ENCODE results near the gene CCNY. TPM values are rescaled to one million over a fixed set of nuclear protein-coding genes. Genes with fewer than 3 reads are reported as not detected.

CCNY gene
- total and polyA plus RNA-seq, 4 donors, result 57.7 to 112 (median 76.1) TPM

GRCh38 chr10:35426657-35427056, 90.3 kb downstream of the CCNY start:
- H3K9me3 ChIP-seq (ENCODE audit: control insufficient read depth, insufficient read depth, low read length), result no peaks in the 10 kb centered on the region
- peaks cover 13% of the 10 kb centered on the region for H3K4me1 ChIP-seq (ENCODE audit: control insufficient read depth, insufficient read depth, low read length)
- no peak for DNase-seq (ENCODE audit: low read depth in 4 of 6, low spot score in 6 of 6)
- H3K27me3 ChIP-seq (ENCODE audit: control insufficient read depth, insufficient read depth, low read length), result no peaks in the 10 kb centered on the region
- H3K36me3 ChIP-seq (ENCODE audit: control insufficient read depth, insufficient read depth, low read length), result no peaks in the 10 kb centered on the region
- no peak overlapping the region for H3K27ac ChIP-seq (ENCODE audit: low read depth, low read length)
- no peak overlapping the region for H3K4me3 ChIP-seq (ENCODE audit: low read depth, low read length)

DNA sequence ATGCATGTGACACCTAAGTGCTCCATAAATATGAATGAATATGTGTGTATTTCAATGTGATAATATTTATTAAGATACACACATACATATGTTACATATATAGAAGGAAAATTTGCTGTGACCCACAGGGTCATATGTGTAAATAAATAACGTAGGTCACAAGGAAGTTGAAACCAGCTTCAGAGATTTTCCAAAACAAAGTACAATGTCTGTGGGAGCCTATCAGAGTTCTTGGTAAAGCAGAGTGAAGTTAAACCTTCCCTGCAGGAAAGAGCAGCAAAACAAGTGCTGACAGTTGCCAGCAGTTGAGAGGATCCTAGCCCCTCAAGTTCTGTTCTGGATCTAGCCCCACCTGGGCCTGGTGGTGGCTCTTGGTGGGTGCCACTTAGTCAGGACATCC, 91.2 kb downstream of the CCNY start:
- Histone ChIP-seq H3K27me3 (ENCODE audit: control insufficient read depth, insufficient read depth, low read length) (no peaks in the 10 kb centered on the region), H3K9me3 (ENCODE audit: control insufficient read depth, insufficient read depth, low read length) (no peaks in the 10 kb centered on the region), H3K4me1 (ENCODE audit: control insufficient read depth, insufficient read depth, low read length) (peaks cover 13% of the 10 kb centered on the region), H3K36me3 (ENCODE audit: control insufficient read depth, insufficient read depth, low read length) (no peaks in the 10 kb centered on the region), H3K4me3 (ENCODE audit: low read depth, low read length) (no peak overlapping the region), H3K27ac (ENCODE audit: low read depth, low read length) (no peak overlapping the region)
- no CpG with 5 or more reads among the region's 1 CpG for WGBS (ENCODE audit: insufficient coverage)
- DNase-seq (ENCODE audit: low read depth in 4 of 6, low spot score in 6 of 6), result no peak

- Histone ChIP-seq H3K9me3 (ENCODE audit: control insufficient read depth, insufficient read depth, low read length) (no peaks in the 10 kb centered on the region), H3K4me3 (ENCODE audit: low read depth, low read length) (no peak overlapping the region), H3K27ac (ENCODE audit: low read depth, low read length) (no peak overlapping the region), H3K27me3 (ENCODE audit: control insufficient read depth, insufficient read depth, low read length) (no peaks in the 10 kb centered on the region), H3K4me1 (ENCODE audit: control insufficient read depth, insufficient read depth, low read length) (peaks cover 11% of the 10 kb centered on the region), H3K36me3 (ENCODE audit: control insufficient read depth, insufficient read depth, low read length) (no peaks in the 10 kb centered on the region)
- DNase-seq (ENCODE audit: low read depth in 4 of 6, low spot score in 6 of 6), result no peak
- 100% methylated on average over 1 of the region's 1 CpG for WGBS (ENCODE audit: insufficient coverage)
Measured at GRCh38 chr10:35428521-35428920, 92.2 kb downstream of the CCNY start.

- Histone ChIP-seq H3K4me3 (ENCODE audit: low read depth, low read length) (no peak overlapping the region), H3K27ac (ENCODE audit: low read depth, low read length) (no peak overlapping the region), H3K27me3 (ENCODE audit: control insufficient read depth, insufficient read depth, low read length) (no peaks in the 10 kb centered on the region), H3K9me3 (ENCODE audit: control insufficient read depth, insufficient read depth, low read length) (no peaks in the 10 kb centered on the region), H3K4me1 (ENCODE audit: control insufficient read depth, insufficient read depth, low read length) (peaks cover 3% of the 10 kb centered on the region), H3K36me3 (ENCODE audit: control insufficient read depth, insufficient read depth, low read length) (no peaks in the 10 kb centered on the region)
- no peak for DNase-seq (ENCODE audit: low read depth in 4 of 6, low spot score in 6 of 6)
- WGBS (ENCODE audit: insufficient coverage), result no CpG with 5 or more reads among the region's 3 CpGs
Measured at GRCh38 chr10:35432781-35433338, 96.6 kb downstream of the CCNY start.

DNA sequence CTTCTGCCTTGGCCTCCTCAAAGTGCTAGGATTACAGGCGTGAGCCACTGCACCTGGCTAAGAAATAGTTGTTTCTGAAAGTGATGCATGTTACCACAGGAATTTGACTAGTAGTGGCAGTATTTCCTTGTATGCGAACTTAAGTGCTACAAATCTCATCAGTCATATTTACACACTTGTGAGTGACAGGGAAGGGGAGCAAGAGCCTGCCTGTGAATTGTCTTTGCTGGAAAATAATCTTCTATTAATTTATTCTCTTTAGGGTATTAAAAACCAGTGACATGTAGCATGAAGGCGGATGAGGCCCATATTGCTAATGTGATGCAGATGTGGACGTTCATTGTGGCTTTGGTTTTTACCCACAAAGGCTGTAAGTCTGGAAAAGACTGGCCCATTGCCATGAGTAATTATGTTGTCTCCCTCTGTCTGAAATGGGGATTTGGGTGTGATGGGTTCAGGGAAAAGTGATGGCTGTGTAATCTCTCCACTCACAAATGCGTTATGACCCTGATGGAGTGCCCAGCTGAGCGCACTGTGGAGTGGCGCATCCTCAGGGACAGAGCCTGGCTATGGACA, 97.6 kb downstream of the CCNY start:
- H3K4me3 ChIP-seq (ENCODE audit: low read depth, low read length), result no peak overlapping the region
- H3K27me3 ChIP-seq (ENCODE audit: control insufficient read depth, insufficient read depth, low read length), result no peaks in the 10 kb centered on the region
- H3K4me1 ChIP-seq (ENCODE audit: control insufficient read depth, insufficient read depth, low read length), result peaks cover 3% of the 10 kb centered on the region
- H3K27ac ChIP-seq (ENCODE audit: low read depth, low read length), result no peak overlapping the region
- no peaks in the 10 kb centered on the region for H3K9me3 ChIP-seq (ENCODE audit: control insufficient read depth, insufficient read depth, low read length)
- DNase-seq (ENCODE audit: low read depth in 4 of 6, low spot score in 6 of 6), result peak in 2 of 6 donors; percentile 59 to 82
- no peaks in the 10 kb centered on the region for H3K36me3 ChIP-seq (ENCODE audit: control insufficient read depth, insufficient read depth, low read length)
- 35% methylated on average over 2 of the region's 7 CpGs for WGBS (ENCODE audit: insufficient coverage)

- Histone ChIP-seq H3K4me1 (ENCODE audit: control insufficient read depth, insufficient read depth, low read length) (peaks cover 3% of the 10 kb centered on the region), H3K27ac (ENCODE audit: low read depth, low read length) (no peak overlapping the region), H3K9me3 (ENCODE audit: control insufficient read depth, insufficient read depth, low read length) (no peaks in the 10 kb centered on the region), H3K4me3 (ENCODE audit: low read depth, low read length) (no peak overlapping the region), H3K36me3 (ENCODE audit: control insufficient read depth, insufficient read depth, low read length) (no peaks in the 10 kb centered on the region), H3K27me3 (ENCODE audit: control insufficient read depth, insufficient read depth, low read length) (no peaks in the 10 kb centered on the region)
- no peak for DNase-seq (ENCODE audit: low read depth in 4 of 6, low spot score in 6 of 6)
- no CpG with 5 or more reads among the region's 1 CpG for WGBS (ENCODE audit: insufficient coverage)
Measured at GRCh38 chr10:35434533-35434932, 98.2 kb downstream of the CCNY start.

GRCh38 chr10:35435824-35436223, 99.5 kb downstream of the CCNY start:
- 89% methylated on average over 4 of the region's 4 CpGs for WGBS (ENCODE audit: insufficient coverage)
- Histone ChIP-seq H3K4me1 (ENCODE audit: control insufficient read depth, insufficient read depth, low read length) (peaks cover 3% of the 10 kb centered on the region), H3K36me3 (ENCODE audit: control insufficient read depth, insufficient read depth, low read length) (no peaks in the 10 kb centered on the region), H3K27ac (ENCODE audit: low read depth, low read length) (no peak overlapping the region), H3K4me3 (ENCODE audit: low read depth, low read length) (no peak overlapping the region), H3K9me3 (ENCODE audit: control insufficient read depth, insufficient read depth, low read length) (no peaks in the 10 kb centered on the region), H3K27me3 (ENCODE audit: control insufficient read depth, insufficient read depth, low read length) (no peaks in the 10 kb centered on the region)
- DNase-seq (ENCODE audit: low read depth in 4 of 6, low spot score in 6 of 6), result no peak

DNA sequence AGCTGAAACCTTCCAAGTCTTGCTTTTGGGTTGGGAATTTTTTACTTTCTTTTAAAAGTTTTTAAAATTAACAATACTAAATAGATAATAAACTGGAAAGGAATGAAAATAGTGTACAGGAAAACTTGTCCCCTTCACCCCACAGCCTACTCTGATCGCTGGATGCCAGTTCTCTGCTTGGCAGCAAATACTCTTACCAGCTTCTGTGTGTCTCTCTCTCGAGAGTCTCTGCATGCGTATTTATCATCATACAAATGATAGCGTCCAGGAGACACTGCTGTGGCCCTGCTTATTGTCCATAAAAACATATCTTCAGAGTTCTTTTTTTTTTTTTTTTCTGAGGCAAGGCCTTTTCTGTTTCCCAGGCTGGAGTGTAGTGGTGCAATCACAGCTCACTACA, 101.5 kb downstream of the CCNY start:
- Histone ChIP-seq H3K27me3 (ENCODE audit: control insufficient read depth, insufficient read depth, low read length) (no peaks in the 10 kb centered on the region), H3K9me3 (ENCODE audit: control insufficient read depth, insufficient read depth, low read length) (no peaks in the 10 kb centered on the region), H3K27ac (ENCODE audit: low read depth, low read length) (no peak overlapping the region), H3K36me3 (ENCODE audit: control insufficient read depth, insufficient read depth, low read length) (no peaks in the 10 kb centered on the region), H3K4me3 (ENCODE audit: low read depth, low read length) (no peak overlapping the region), H3K4me1 (ENCODE audit: control insufficient read depth, insufficient read depth, low read length) (peaks cover 7% of the 10 kb centered on the region)
- no peak for DNase-seq (ENCODE audit: low read depth in 4 of 6, low spot score in 6 of 6)
- 97% methylated on average over 4 of the region's 4 CpGs for WGBS (ENCODE audit: insufficient coverage)

- H3K4me1 ChIP-seq (ENCODE audit: control insufficient read depth, insufficient read depth, low read length), result peaks cover 7% of the 10 kb centered on the region
- no CpG with 5 or more reads among the region's 3 CpGs for WGBS (ENCODE audit: insufficient coverage)
- DNase-seq (ENCODE audit: low read depth in 4 of 6, low spot score in 6 of 6), result no peak
- no peaks in the 10 kb centered on the region for H3K36me3 ChIP-seq (ENCODE audit: control insufficient read depth, insufficient read depth, low read length)
- H3K4me3 ChIP-seq (ENCODE audit: low read depth, low read length), result no peak overlapping the region
- H3K27ac ChIP-seq (ENCODE audit: low read depth, low read length), result no peak overlapping the region
- H3K27me3 ChIP-seq (ENCODE audit: control insufficient read depth, insufficient read depth, low read length), result no peaks in the 10 kb centered on the region
- peaks cover 2% of the 10 kb centered on the region for H3K9me3 ChIP-seq (ENCODE audit: control insufficient read depth, insufficient read depth, low read length)
Measured at GRCh38 chr10:35438718-35439571, 102.6 kb downstream of the CCNY start.

- Histone ChIP-seq H3K27ac (ENCODE audit: low read depth, low read length) (no peak overlapping the region), H3K4me3 (ENCODE audit: low read depth, low read length) (no peak overlapping the region), H3K27me3 (ENCODE audit: control insufficient read depth, insufficient read depth, low read length) (no peaks in the 10 kb centered on the region), H3K4me1 (ENCODE audit: control insufficient read depth, insufficient read depth, low read length) (peaks cover 5% of the 10 kb centered on the region), H3K36me3 (ENCODE audit: control insufficient read depth, insufficient read depth, low read length) (no peaks in the 10 kb centered on the region), H3K9me3 (ENCODE audit: control insufficient read depth, insufficient read depth, low read length) (peaks cover 3% of the 10 kb centered on the region)
- DNase-seq (ENCODE audit: low read depth in 4 of 6, low spot score in 6 of 6), result no peak
- no CpG with 5 or more reads among the region's 2 CpGs for WGBS (ENCODE audit: insufficient coverage)
Measured at GRCh38 chr10:35440016-35440415, 103.7 kb downstream of the CCNY start.

Data from spinal cord (tissue), 10 donors.